ENCODE data around the gene PTPRM. TPM values are rescaled to one million over a fixed set of nuclear protein-coding genes. Genes with fewer than 3 reads are reported as not detected.

Gene PTPRM
- total and polyA plus RNA-seq, 7 donors = 3.9 to 151 (median 62.8) TPM

DNA sequence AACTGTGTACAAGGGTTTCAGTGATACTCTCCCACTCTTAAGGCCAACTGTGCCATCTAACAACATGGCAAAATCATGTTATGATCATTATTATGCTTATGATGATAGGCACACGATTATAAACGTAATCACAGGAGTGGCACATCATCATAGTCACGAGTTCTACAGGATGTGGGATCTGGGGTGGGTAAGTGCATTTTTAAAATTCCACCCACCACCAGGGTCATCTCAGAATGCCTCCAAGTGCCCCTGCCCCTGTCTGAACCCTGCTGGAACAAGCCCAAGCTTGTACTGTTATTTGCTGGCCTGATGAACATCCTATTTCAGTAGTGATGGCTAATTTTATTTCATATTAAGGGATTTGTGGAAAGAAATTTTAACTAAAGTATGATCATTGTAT lies 117.8 kb downstream of the PTPRM start:
- 70 to 78% methylated on average over 3 of the region's 3 CpGs for WGBS, 2 donors
- H3K4me3 ChIP-seq = no peak overlapping the region
- TF ChIP-seq, protein P1, sequence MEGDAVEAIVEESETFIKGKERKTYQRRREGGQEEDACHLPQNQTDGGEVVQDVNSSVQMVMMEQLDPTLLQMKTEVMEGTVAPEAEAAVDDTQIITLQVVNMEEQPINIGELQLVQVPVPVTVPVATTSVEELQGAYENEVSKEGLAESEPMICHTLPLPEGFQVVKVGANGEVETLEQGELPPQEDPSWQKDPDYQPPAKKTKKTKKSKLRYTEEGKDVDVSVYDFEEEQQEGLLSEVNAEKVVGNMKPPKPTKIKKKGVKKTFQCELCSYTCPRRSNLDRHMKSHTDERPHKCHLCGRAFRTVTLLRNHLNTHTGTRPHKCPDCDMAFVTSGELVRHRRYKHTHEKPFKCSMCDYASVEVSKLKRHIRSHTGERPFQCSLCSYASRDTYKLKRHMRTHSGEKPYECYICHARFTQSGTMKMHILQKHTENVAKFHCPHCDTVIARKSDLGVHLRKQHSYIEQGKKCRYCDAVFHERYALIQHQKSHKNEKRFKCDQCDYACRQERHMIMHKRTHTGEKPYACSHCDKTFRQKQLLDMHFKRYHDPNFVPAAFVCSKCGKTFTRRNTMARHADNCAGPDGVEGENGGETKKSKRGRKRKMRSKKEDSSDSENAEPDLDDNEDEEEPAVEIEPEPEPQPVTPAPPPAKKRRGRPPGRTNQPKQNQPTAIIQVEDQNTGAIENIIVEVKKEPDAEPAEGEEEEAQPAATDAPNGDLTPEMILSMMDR (IDR thresholded peaks at IDR 0.05) = no peak
- TF ChIP-seq POLR2A (IDR thresholded peaks at IDR 0.05) (no peak), EP300 (IDR thresholded peaks at IDR 0.05) (no peak), POLR2AphosphoS5 (IDR thresholded peaks at IDR 0.05) (no peak)
- intact Hi-C loops (cut with DNase I) = no loop called here
- no peak for DNase-seq
- no peak overlapping the region for H3K27ac ChIP-seq
- H3K27me3 ChIP-seq = no peaks in the 10 kb centered on the region
- H3K4me1 ChIP-seq = peaks cover 0 to 25% (median 10%) of the 10 kb centered on the region in 4 donors
- no peaks in the 10 kb centered on the region for H3K9me3 ChIP-seq
- no peaks in the 10 kb centered on the region for H3K36me3 ChIP-seq

- Histone ChIP-seq H3K36me3 (no peaks in the 10 kb centered on the region), H3K4me1 (peaks cover 0 to 30% (median 8%) of the 10 kb centered on the region in 4 donors), H3K9me3 (no peaks in the 10 kb centered on the region), H3K4me3 (no peak overlapping the region), H3K27ac (no peak overlapping the region), H3K27me3 (no peaks in the 10 kb centered on the region)
- TF ChIP-seq EP300 (IDR thresholded peaks at IDR 0.05) (no peak), POLR2AphosphoS5 (IDR thresholded peaks at IDR 0.05) (no peak), POLR2A (IDR thresholded peaks at IDR 0.05) (no peak)
- TF ChIP-seq, protein P1 (IDR thresholded peaks at IDR 0.05) = no peak
- no peak for DNase-seq
- 71 to 72% methylated on average over 1 of the region's 1 CpG for WGBS, 2 donors
- intact Hi-C loops (cut with DNase I) = no loop called here
Measured at GRCh38 chr18:7686278-7686677, 119.2 kb downstream of the PTPRM start.

- DNase-seq = no peak
- intact Hi-C loops (cut with DNase I) = no loop called here
- 89 to 92% methylated on average over 3 of the region's 3 CpGs for WGBS, 2 donors
- no peaks in the 10 kb centered on the region for H3K9me3 ChIP-seq
- H3K27ac ChIP-seq = no peak overlapping the region
- TF ChIP-seq, protein P1 (IDR thresholded peaks at IDR 0.05) = no peak
- TF ChIP-seq POLR2A (IDR thresholded peaks at IDR 0.05) = no peak
- no peak for TF ChIP-seq POLR2AphosphoS5 (IDR thresholded peaks at IDR 0.05)
- no peak for TF ChIP-seq EP300 (IDR thresholded peaks at IDR 0.05)
- H3K4me1 ChIP-seq = peaks cover 0 to 17% (median 2%) of the 10 kb centered on the region in 4 donors
- H3K36me3 ChIP-seq = no peaks in the 10 kb centered on the region
- H3K27me3 ChIP-seq = no peaks in the 10 kb centered on the region
- H3K4me3 ChIP-seq = no peak overlapping the region
Measured at GRCh38 chr18:7688580-7688979, 121.5 kb downstream of the PTPRM start.

GRCh38 chr18:7691206-7691605 lies 124.1 kb downstream of the PTPRM start:
- no peak overlapping the region for H3K4me3 ChIP-seq
- no peak for DNase-seq
- H3K27ac ChIP-seq = no peak overlapping the region
- no peaks in the 10 kb centered on the region for H3K9me3 ChIP-seq
- no peaks in the 10 kb centered on the region for H3K27me3 ChIP-seq
- 92 to 96% methylated on average over 3 of the region's 3 CpGs for WGBS, 2 donors
- TF ChIP-seq POLR2A (IDR thresholded peaks at IDR 0.05) (no peak), POLR2AphosphoS5 (IDR thresholded peaks at IDR 0.05) (no peak), EP300 (IDR thresholded peaks at IDR 0.05) (no peak)
- TF ChIP-seq, protein P1 (IDR thresholded peaks at IDR 0.05) = no peak
- H3K36me3 ChIP-seq = no peaks in the 10 kb centered on the region
- intact Hi-C loops (cut with DNase I) = no loop called here
- H3K4me1 ChIP-seq = peaks cover 0 to 21% (median under 1%) of the 10 kb centered on the region in 4 donors

DNA sequence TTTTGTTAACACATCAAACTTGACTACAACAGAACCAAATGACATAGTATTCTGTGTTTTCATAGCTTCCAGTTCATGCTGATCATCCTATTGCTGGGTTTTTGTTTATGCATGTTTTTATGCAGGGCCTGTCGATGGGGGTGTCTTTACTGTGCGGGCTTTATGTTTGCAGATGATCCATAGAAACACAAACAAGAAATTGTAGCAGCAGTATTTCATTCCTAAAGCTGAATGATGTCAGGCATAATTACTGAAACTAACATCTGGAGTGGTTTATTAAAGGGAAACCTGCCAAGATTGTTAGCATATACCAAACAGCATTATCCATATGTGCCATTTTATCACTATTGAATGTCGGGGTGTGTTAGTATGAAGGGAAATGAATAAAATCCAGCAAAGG lies 129.7 kb downstream of the PTPRM start:
- no peak overlapping the region for H3K27ac ChIP-seq
- peaks cover 0 to 4% (median 0%) of the 10 kb centered on the region in 4 donors for H3K4me1 ChIP-seq
- no peak overlapping the region for H3K4me3 ChIP-seq
- DNase-seq = no peak
- 70 to 79% methylated on average over 3 of the region's 3 CpGs for WGBS, 2 donors
- intact Hi-C loops (cut with DNase I) = no loop called here
- TF ChIP-seq, protein P1 (IDR thresholded peaks at IDR 0.05) = no peak
- TF ChIP-seq POLR2AphosphoS5 (IDR thresholded peaks at IDR 0.05) (no peak), POLR2A (IDR thresholded peaks at IDR 0.05) (no peak), EP300 (IDR thresholded peaks at IDR 0.05) (no peak)
- H3K9me3 ChIP-seq = no peaks in the 10 kb centered on the region
- H3K27me3 ChIP-seq = no peaks in the 10 kb centered on the region
- no peaks in the 10 kb centered on the region for H3K36me3 ChIP-seq

All from sigmoid colon (tissue), 7 donors.